Measurements from ENCODE around the gene PGM5.
A peak's percentile ranks its signal among the peaks of the same experiment; 100 is the strongest.

PGM5 gene

GRCh38 chr9:68555437-68556150 is 199.2 kb downstream of the PGM5 start:
- no peak for DNase-seq (ENCODE audit: extremely low read depth, low read depth)
- TF ChIP-seq CTCF (IDR thresholded peaks at IDR 0.05; ENCODE audit: low read depth, low read length), result no peak

GRCh38 chr9:68558545-68558944 is 202.1 kb downstream of the PGM5 start:
- no peak for TF ChIP-seq CTCF (IDR thresholded peaks at IDR 0.05; ENCODE audit: low read depth, low read length)
- no peak for DNase-seq (ENCODE audit: extremely low read depth, low read depth)

- TF ChIP-seq CTCF (IDR thresholded peaks at IDR 0.05; ENCODE audit: low read depth, low read length), result peak; percentile 29
- DNase-seq (ENCODE audit: extremely low read depth, low read depth), result no peak
Measured at GRCh38 chr9:68560071-68560844, 203.8 kb downstream of the PGM5 start.

- no peak for TF ChIP-seq CTCF (IDR thresholded peaks at IDR 0.05; ENCODE audit: low read depth, low read length)
- DNase-seq (ENCODE audit: extremely low read depth, low read depth), result no peak
Measured at GRCh38 chr9:68562461-68562860, 206.1 kb downstream of the PGM5 start.

DNA sequence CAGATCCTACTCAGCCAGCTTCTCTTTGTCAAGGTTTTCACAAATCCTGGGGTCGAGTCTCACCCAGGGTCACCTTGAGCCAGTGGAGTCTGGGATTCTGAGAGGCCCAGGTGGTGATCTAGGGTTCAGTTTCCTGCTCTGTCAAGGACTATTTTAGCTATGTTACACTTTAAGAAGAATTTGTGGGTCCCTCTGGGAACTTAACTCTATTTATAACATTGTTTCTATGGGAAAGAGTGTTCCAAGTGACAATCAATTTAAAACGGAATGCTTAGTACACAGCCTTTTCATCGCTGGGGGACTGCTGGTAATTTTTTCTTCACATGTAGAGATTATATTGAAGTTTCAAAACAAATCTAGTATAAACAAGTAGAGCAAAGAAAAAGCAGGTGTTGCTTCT is 211.2 kb downstream of the PGM5 start:
- DNase-seq (ENCODE audit: extremely low read depth, low read depth), result no peak
- TF ChIP-seq CTCF (IDR thresholded peaks at IDR 0.05; ENCODE audit: low read depth, low read length), result no peak

GRCh38 chr9:68574150-68574549 is 217.7 kb downstream of the PGM5 start:
- no peak for DNase-seq (ENCODE audit: extremely low read depth, low read depth)
- no peak; the same call in 1 of the 2 replicates for TF ChIP-seq CTCF (IDR thresholded peaks at IDR 0.05; ENCODE audit: low read depth, low read length)

DNA sequence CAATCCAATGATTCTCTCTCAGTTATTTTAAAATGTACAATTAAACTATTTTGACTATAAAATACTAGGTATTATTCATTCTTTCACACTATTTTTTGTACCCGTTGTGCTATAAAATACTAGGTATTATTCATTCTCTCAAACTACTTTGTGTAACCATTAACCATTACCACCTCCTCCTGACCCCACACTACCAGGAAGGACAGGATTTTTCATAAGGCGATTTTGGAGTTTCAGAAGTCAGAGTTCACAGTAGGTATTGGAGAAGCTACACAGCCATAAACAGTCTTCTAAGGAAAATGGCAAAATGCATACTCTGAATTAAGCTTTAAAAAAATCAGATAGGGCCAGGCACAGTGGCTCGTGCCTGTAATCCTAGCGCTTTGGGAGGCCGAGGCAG is 219.4 kb downstream of the PGM5 start:
- DNase-seq (ENCODE audit: extremely low read depth, low read depth), result no peak
- TF ChIP-seq CTCF (IDR thresholded peaks at IDR 0.05; ENCODE audit: low read depth, low read length), result no peak

Measured in AG09319 (cell line).